ENCODE measurements around the gene SLC12A4.
"Not testable (repeated sequence)": the region's sequence is repeated elsewhere in the genome, so short reads cannot be mapped to it uniquely, and the experiment has no call there.

Gene SLC12A4

GRCh38 chr16:67941469-67942199, 26.8 kb downstream of the SLC12A4 start:
- DNase-seq (ENCODE audit: low spot score) = no peak

- peak; percentile 21 for DNase-seq (ENCODE audit: low spot score)
Observed at GRCh38 chr16:67940446-67941089, 27.9 kb downstream of the SLC12A4 start.

GRCh38 chr16:67939507-67940445, 28.7 kb downstream of the SLC12A4 start:
- no peak for DNase-seq (ENCODE audit: low spot score)

- DNase-seq (ENCODE audit: low spot score) = not testable (repeated sequence)
Observed at GRCh38 chr16:67937713-67938112, 30.7 kb downstream of the SLC12A4 start.

GRCh38 chr16:67936880-67937605, 31.4 kb downstream of the SLC12A4 start:
- DNase-seq (ENCODE audit: low spot score) = peak; percentile 74

GRCh38 chr16:67936124-67936879, 32.1 kb downstream of the SLC12A4 start, which contains the start of gene PSMB10:
Gene PSMB10, minus strand, starts transcription at chr16:67936850. Its CDS starts 101 bp downstream, at chr16:67936749.
- DNase-seq (ENCODE audit: low spot score) = peak; percentile 28

GRCh38 chr16:67935402-67936123, 32.9 kb downstream of the SLC12A4 start:
- peak; percentile 92 for DNase-seq (ENCODE audit: low spot score)

GRCh38 chr16:67935101-67935401, 33.4 kb downstream of the SLC12A4 start:
- DNase-seq (ENCODE audit: low spot score) = no peak

GRCh38 chr16:67934306-67935100, 33.9 kb downstream of the SLC12A4 start:
- no peak for DNase-seq (ENCODE audit: low spot score)

GRCh38 chr16:67933805-67934204, 34.6 kb downstream of the SLC12A4 start:
- DNase-seq (ENCODE audit: low spot score) = no peak

- no peak for DNase-seq (ENCODE audit: low spot score)
Observed at GRCh38 chr16:67932462-67932840, 36.0 kb downstream of the SLC12A4 start.

GRCh38 chr16:67931712-67932461, 36.5 kb downstream of the SLC12A4 start, which contains the start of gene CTRL:
Gene CTRL, minus strand, starts transcription at chr16:67931862. Its CDS starts 10 bp downstream, at chr16:67931852.
- DNase-seq (ENCODE audit: low spot score) = no peak

GRCh38 chr16:67930678-67931211, 37.7 kb downstream of the SLC12A4 start:
- no peak for DNase-seq (ENCODE audit: low spot score)

- no peak for DNase-seq (ENCODE audit: low spot score)
Observed at GRCh38 chr16:67930191-67930590, 38.2 kb downstream of the SLC12A4 start.

- DNase-seq (ENCODE audit: low spot score) = peak; percentile 80
Observed at GRCh38 chr16:67928561-67929364, 39.7 kb downstream of the SLC12A4 start.

- DNase-seq (ENCODE audit: low spot score) = no peak
Observed at GRCh38 chr16:67928147-67928546, 40.3 kb downstream of the SLC12A4 start.

- no peak for DNase-seq (ENCODE audit: low spot score)
Observed at GRCh38 chr16:67927131-67927941, 41.1 kb downstream of the SLC12A4 start.
